Tibial nerve (tissue), 4 donors: ENCODE measurements around the gene RAPGEF2. TPM values are rescaled to one million over a fixed set of nuclear protein-coding genes. Genes with fewer than 3 reads are reported as not detected.

Experiments
- DNase-seq, 2 donors: peaks; one replicate each; pipeline ENCODE4 v3.0.0-alpha.2; 2019; ENCODE audit warnings: low spot score in 2 of 2
- H3K27ac ChIP-seq, 4 donors: fragments of 200-600 bp; sonication (generic) in 3 of 4; one replicate each; pipeline ENCODE4 v1.5.1; 2017 to 2019; ENCODE audit warnings: mild to moderate bottlenecking in 1 of 4
- H3K27me3 ChIP-seq, 2 donors: fragments of 200-600 bp; sonication (generic) in 1 of 2; one replicate each; pipeline versions ENCODE4 v1.5.1 to v1.6.0; 2017 to 2019
- H3K36me3 ChIP-seq, 3 donors: fragments of 200-600 bp; sonication (generic); one replicate each; pipeline ENCODE4 v1.5.1; 2018 to 2019
- H3K4me1 ChIP-seq, 4 donors: fragments of 200-600 bp; sonication (generic) in 3 of 4; one replicate each; pipeline ENCODE4 v1.5.1; 2017 to 2019
- H3K4me3 ChIP-seq, 4 donors: fragments of 200-600 bp; sonication (generic) in 3 of 4; one replicate each; pipeline ENCODE4 v1.5.1; 2017 to 2019; ENCODE audit warnings: mild to moderate bottlenecking in 1 of 4, moderate library complexity in 1 of 4
- H3K9me3 ChIP-seq, 4 donors: fragments of 200-600 bp; sonication (generic) in 3 of 4; one replicate each; pipeline ENCODE4 v1.5.1; 2017 to 2019
- EP300 ChIP-seq, 2 donors: sonication (generic); formaldehyde crosslinking; IDR thresholded peaks; one replicate each; pipeline ENCODE4 v1.6.1; 2017; ENCODE audit warnings: antibody characterized with exemption in 2 of 2, mild to moderate bottlenecking in 1 of 2
- POLR2A ChIP-seq, 2 donors: fragments of 450-650 bp; IDR thresholded peaks; one replicate each; pipeline ENCODE4 v1.6.1; 2017; ENCODE audit warnings: antibody characterized with exemption in 2 of 2, mild to moderate bottlenecking in 2 of 2, moderate library complexity in 2 of 2
- WGBS, 2 donors: methylation state at CpG; one replicate each; pipeline ENCODE4 v1.1.5; 2018; 5-methylcytosine and 5-hydroxymethylcytosine counted together
- total RNA-seq, 4 donors: library from RNA; depleted of rRNA; stranded (reverse); fragments of >200 nt; gene quantifications; one replicate each; pipeline ENCODE4 v1.1.0, GENCODE V29; 2016
- TF ChIP-seq, protein P1 (sequence below), 5 experiments: fragments of 200-600 bp in 3 of 5; fragments of 450-650 bp in 2 of 5; sonication (generic) in 3 of 5; IDR thresholded peaks; one replicate each; pipeline ENCODE4 v1.5.1; 2016 to 2019; ENCODE audit warnings: antibody characterized with exemption in 5 of 5, mild to moderate bottlenecking in 3 of 5, moderate library complexity in 2 of 5

RAPGEF2 gene
- total RNA-seq, 4 donors from 2014 or later, result 61.0 to 81.5 (median 69.5) TPM

DNA sequence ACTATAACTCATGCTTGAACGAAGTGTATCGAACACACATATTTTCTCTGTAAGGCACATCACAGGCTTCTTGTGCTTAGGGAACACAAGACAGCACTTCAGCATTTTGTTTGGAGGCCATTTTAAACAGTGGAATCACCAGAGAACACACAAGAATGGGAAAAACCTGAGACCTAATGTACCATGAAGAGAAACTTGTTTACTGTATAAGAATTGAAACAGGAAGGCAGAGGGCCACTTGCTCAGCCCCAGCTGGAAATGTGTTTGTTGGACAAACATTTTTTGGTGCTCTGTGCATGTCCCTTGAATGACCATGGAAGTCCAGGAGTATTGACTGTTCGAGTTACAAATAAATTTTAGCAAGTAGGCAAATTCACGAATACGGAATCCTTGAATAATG, 47.5 kb downstream of the RAPGEF2 start:
- Histone ChIP-seq H3K27ac (no peak overlapping the region), H3K27me3 (no peaks in the 10 kb centered on the region), H3K4me3 (no peak overlapping the region), H3K4me1 (peaks cover 0 to 19% (median 5%) of the 10 kb centered on the region in 4 donors), H3K36me3 (no peaks in the 10 kb centered on the region), H3K9me3 (no peaks in the 10 kb centered on the region)
- WGBS, 2 donors, result 83 to 95% methylated on average over 5 of the region's 5 CpGs
- no peak for TF ChIP-seq EP300 (IDR thresholded peaks at IDR 0.05)
- TF ChIP-seq POLR2A (IDR thresholded peaks at IDR 0.05), result no peak
- TF ChIP-seq, protein P1, sequence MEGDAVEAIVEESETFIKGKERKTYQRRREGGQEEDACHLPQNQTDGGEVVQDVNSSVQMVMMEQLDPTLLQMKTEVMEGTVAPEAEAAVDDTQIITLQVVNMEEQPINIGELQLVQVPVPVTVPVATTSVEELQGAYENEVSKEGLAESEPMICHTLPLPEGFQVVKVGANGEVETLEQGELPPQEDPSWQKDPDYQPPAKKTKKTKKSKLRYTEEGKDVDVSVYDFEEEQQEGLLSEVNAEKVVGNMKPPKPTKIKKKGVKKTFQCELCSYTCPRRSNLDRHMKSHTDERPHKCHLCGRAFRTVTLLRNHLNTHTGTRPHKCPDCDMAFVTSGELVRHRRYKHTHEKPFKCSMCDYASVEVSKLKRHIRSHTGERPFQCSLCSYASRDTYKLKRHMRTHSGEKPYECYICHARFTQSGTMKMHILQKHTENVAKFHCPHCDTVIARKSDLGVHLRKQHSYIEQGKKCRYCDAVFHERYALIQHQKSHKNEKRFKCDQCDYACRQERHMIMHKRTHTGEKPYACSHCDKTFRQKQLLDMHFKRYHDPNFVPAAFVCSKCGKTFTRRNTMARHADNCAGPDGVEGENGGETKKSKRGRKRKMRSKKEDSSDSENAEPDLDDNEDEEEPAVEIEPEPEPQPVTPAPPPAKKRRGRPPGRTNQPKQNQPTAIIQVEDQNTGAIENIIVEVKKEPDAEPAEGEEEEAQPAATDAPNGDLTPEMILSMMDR (IDR thresholded peaks at IDR 0.05), result no peak
- no peak for DNase-seq

DNA sequence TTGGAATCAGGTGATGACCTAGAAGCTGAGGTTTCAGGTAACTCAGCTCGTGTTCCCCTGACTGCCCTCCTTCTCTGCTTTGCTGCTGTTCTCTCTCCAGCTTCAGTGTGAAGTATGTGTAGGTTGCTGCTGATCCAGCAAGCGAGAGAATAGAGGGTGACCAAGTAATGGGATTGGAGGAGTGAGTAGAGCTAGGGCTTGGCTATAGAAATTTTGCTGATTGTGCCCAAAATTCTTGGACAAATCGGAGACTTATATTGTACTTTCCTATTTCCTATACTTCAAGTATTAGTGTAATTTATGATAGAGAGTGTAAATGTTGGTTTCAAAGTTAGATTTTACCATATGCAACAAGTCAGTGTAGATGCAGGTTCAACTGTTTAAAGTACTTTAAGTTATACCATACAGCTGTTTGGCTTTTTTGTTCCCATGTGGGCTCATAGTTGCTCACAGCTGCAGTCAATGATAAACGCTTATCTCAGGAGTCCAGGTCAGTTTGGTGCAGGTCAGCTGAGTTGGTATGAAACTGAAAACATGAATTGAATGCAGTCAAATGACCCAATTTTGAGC, 48.0 kb downstream of the RAPGEF2 start:
- H3K4me3 ChIP-seq, result no peak overlapping the region
- DNase-seq, result no peak
- H3K27ac ChIP-seq, result no peak overlapping the region
- H3K4me1 ChIP-seq, result peaks cover 0 to 14% (median 5%) of the 10 kb centered on the region in 4 donors
- H3K36me3 ChIP-seq, result no peaks in the 10 kb centered on the region
- WGBS, 2 donors, result 74 to 81% methylated on average over 4 of the region's 4 CpGs
- no peaks in the 10 kb centered on the region for H3K27me3 ChIP-seq
- no peak for TF ChIP-seq POLR2A (IDR thresholded peaks at IDR 0.05)
- no peaks in the 10 kb centered on the region for H3K9me3 ChIP-seq

DNA sequence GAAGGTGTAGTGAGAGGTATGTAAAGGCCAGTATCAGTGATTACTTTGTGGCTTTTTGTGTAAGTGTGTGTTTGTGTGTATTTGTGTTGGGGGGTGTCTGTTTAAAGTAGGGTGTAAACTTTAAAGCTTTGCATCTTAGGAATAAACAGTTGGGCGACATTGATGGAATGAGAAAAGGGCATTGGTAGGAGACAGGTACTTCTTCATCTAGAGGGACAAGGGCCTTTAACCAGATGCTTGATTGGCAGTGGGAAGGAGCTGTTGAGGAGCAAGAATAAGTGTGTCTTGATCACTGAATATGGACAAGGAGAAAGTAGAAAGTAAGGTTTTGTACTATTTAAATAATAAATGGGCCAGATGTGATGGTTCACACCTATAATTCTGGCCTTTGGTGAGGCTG, 48.8 kb downstream of the RAPGEF2 start:
- TF ChIP-seq POLR2A (IDR thresholded peaks at IDR 0.05), result no peak
- TF ChIP-seq EP300 (IDR thresholded peaks at IDR 0.05), result no peak
- TF ChIP-seq, protein P1 (IDR thresholded peaks at IDR 0.05), result no peak

DNA sequence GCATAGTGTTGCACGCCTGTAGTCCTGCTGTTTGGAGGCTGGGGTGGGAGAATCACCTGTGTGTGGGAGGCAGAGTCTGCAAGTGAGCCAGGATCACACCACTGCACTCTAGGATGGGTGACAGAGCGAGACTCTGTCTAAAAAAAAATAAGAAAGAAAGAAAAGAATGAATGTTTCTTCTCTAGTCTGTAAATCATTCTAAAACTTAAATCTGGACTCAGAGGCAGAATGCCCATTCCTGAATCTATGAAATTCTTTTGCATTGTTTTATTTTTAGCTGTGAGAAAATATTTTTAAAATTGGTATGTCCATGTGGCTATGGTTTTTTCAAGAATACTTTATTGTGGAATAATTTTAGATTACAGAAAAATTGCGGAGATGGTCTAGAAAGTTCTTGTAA, 49.3 kb downstream of the RAPGEF2 start:
- 93 to 96% methylated on average over 3 of the region's 3 CpGs for WGBS, 2 donors
- no peak overlapping the region for H3K4me3 ChIP-seq
- TF ChIP-seq, protein P1 (IDR thresholded peaks at IDR 0.05), result no peak
- no peak for TF ChIP-seq POLR2A (IDR thresholded peaks at IDR 0.05)
- no peak for TF ChIP-seq EP300 (IDR thresholded peaks at IDR 0.05)
- no peak for DNase-seq
- H3K27me3 ChIP-seq, result no peaks in the 10 kb centered on the region
- no peak overlapping the region for H3K27ac ChIP-seq
- no peaks in the 10 kb centered on the region for H3K36me3 ChIP-seq
- no peaks in the 10 kb centered on the region for H3K9me3 ChIP-seq
- peaks cover 0 to 10% (median 5%) of the 10 kb centered on the region in 4 donors for H3K4me1 ChIP-seq

More for the DNA sequence above, 48.8 kb downstream of the RAPGEF2 start:
- Histone ChIP-seq H3K9me3 (no peaks in the 10 kb centered on the region), H3K27ac (no peak overlapping the region), H3K4me1 (peaks cover 0 to 10% (median 4%) of the 10 kb centered on the region in 4 donors), H3K4me3 (no peak overlapping the region), H3K27me3 (no peaks in the 10 kb centered on the region), H3K36me3 (no peaks in the 10 kb centered on the region)
- 95 to 100% methylated on average over 1 of the region's 1 CpG for WGBS, 2 donors
- DNase-seq, result no peak

DNA sequence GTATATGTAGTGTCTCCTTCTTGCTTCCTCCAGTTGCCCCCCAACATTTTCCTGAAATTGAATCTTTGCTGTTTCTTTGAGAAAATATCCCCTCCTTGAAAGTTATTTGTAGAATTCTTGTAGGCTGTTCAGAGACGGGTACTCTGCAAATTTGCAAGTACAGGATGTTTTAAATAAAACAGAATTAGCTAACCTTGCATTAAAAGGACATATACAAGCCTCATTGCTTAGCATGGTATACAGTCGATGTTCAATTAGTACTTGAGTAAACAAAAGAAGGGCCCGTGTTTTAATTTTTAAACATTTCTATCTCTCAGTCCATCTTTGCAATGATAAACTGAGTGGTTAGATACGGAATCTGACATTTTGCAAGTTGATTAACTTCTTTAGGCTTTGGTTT, 50.8 kb downstream of the RAPGEF2 start:
- Histone ChIP-seq H3K27me3 (no peaks in the 10 kb centered on the region), H3K4me3 (no peak overlapping the region), H3K36me3 (no peaks in the 10 kb centered on the region), H3K27ac (no peak overlapping the region), H3K4me1 (peaks cover 0 to 25% (median 5%) of the 10 kb centered on the region in 4 donors), H3K9me3 (no peaks in the 10 kb centered on the region)
- WGBS, 2 donors, result 86 to 92% methylated on average over 4 of the region's 4 CpGs
- DNase-seq, result no peak
- TF ChIP-seq EP300 (IDR thresholded peaks at IDR 0.05) (no peak), POLR2A (IDR thresholded peaks at IDR 0.05) (no peak)
- TF ChIP-seq, protein P1 (IDR thresholded peaks at IDR 0.05), result no peak
